UCSD-AML1 (cell line): ENCODE data around the gene CHRNA3.
A peak's percentile ranks its signal among the peaks of the same experiment; 100 is the strongest.

Source experiments
- DNase-seq: peaks from one replicate; lab custom pipeline; 2025; ENCODE audit not compliant: unreplicated experiment; lab: John Stamatoyannopoulos, UW

The CHRNA3 gene

DNA sequence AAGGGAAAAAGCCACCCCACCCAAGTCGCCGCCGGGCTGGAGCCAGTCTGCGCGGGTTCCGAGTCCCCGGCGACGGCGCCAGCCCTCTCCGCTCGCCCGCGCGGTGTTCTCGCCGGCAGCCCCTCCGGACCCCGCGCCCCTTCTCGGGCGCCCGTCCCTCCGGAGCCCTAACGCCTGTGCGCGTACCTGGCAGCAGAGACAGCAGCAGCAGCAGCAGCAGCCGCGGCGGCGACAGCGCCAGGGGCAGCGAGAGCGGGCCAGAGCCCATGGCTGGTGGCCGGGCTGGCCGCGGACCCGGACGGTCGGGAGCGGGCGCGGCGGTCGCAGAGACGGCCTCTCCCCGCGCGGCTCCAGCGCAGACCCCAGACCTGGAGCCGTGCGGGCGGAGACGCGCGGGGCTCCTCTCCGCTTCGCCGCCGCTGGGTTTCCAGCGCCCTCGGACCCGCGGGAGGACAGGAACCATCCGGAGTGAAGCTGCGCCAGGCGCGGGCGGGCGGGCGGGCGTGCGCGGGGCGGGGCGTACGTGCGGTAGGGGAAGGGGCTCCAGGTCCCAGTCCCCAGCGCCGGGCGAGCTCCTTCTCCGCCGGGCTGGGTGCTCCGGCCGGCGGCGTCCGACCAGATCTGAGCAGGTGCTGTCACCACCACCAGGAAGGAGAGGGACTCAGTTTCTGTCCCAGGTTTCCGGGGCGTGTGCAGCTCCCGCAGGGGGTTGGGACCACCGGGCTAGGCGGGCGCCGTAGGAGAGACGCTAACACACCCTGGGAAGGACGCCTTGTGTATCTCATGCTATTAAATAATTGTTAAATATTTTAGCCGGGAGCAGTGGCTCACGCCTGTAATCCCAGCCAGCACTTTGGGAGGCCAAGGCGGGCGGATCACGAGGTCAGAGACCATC is at the start of gene CHRNA3:
TSS of gene CHRNA3 (minus strand) at position 470 of the 895 bp plus-strand sequence. CDS start at position 268, 202 bp downstream.
- DNase-seq, result no peak

DNA sequence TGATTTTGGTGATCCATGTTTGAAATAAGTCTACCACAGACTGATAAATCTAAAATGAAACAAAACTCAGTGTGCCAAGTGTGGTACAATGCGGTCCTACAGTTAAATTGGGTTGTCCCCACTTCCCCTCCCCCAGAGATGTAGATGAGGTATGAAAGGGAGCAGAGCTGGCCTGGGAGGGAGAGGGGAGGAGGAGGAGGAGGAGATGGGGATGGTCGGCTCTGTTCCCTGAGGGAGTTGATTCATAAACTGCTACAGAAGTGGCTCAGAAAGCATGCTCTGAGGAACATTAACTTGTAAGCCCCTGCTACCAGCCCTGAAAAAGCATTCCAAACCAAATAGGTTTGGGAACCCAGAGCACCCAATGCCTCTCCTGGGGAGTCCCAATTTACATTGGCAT is 48.2 kb upstream of the CHRNA3 start:
- DNase-seq, result no peak

DNA sequence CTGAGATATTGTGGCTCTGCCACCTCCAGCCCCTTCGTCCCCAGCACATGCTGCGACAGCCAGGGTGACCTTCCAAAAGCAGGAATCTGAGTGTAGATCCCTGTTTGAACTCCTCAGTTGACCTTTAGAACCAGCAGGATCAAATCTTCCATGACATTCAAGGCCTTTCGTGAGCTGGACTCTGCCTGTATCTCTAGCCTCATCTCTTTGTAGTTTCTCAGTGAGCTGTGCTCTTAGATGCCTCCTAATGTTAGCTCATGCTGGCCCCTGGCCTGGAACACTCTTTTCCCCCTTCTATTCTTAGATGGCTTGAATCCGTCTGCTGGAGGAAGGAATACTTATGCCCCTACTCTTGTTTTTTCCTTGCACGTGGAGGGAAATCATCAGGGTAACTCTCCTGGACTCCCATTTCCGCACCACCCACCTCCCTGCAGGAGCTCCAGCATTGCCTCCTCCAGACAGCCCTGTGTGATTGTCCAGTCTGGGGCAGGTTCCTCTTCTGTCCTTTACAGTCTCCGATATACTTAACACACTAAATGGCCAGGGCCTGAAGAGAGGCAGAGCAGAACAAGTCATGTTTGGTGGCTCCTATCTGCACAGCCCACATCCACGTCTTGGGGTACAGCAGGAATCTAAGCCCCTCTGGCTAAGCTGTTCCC is 46.9 kb upstream of the CHRNA3 start:
- DNase-seq, result no peak

DNA sequence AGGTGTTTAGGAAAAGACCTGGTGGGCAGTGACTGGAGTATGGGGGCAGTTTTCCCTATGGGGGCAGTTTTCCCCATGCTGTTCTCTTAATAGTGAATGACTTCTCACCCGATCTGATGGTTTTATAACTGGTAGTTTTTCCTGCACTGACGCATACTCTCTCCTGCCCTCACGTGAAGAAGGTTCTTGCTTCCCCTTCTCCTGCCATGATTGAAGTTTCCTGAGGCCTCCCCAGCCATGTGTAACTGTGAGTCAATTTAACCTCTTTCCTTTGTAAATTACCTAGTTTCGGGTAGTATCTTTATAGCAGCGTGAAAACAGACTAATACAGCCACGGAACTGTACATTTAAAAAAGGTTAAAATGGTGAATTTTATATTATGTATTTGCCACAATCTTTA is 45.2 kb upstream of the CHRNA3 start:
- no peak for DNase-seq

DNA sequence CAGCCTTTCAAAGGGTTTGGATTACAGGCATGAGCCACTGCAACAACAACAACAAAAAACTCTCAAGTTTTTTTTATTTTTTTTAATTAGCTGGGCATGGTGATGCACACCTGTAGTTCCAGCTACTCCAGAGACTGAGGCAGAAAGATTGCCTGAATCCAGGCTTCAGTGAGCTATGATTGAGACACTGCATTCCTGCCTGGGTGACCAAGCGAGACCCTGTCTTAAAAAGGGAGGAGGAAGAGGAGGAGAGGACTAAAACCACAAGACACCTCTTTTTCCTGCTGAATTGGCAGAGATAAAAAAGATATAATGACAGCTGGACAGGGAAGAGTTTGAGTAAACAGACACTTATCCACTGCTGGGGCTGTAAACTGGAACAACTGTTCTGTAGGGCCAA is 42.9 kb upstream of the CHRNA3 start:
- DNase-seq, result no peak

DNA sequence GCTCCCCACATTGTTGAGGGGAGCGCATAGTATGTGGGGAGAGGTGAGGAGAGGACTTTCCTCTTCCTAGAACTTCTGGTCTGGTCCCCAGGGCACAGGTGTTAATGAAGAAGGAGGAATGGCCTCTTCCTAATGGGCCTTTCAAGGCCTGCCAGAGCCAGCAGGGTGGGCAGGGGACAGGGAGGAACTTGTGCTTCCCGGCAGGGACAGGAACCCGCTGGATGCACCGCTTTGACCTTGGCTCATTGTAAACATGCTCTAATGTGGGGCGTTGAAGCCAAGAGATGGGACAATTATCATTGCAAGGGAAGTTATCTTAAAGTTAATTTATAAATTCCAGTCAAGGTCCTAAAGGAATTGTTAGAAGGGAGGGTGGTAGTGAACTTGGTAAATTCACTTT is 41.2 kb upstream of the CHRNA3 start:
- DNase-seq, result no peak

DNA sequence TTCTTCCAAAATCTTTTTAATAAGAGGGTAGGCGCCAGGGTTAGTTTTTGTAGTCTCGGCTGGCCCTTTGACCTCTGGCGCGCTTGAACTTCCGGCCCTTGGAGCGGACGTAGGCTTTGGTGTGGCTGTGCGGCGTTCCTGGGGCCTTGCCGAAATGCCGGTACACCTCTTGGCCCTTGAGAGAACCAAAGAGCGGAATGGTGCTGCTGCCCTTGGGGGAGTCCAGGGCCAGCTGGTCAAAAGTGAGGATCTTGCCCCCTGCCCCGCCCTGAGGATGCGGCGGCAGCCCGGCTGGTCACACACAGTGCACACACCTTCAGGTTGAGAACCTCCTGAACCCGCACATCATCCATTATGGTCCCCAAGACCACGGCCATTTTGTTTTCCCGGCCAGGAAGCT is 40.2 kb upstream of the CHRNA3 start:
- DNase-seq, result no peak

DNA sequence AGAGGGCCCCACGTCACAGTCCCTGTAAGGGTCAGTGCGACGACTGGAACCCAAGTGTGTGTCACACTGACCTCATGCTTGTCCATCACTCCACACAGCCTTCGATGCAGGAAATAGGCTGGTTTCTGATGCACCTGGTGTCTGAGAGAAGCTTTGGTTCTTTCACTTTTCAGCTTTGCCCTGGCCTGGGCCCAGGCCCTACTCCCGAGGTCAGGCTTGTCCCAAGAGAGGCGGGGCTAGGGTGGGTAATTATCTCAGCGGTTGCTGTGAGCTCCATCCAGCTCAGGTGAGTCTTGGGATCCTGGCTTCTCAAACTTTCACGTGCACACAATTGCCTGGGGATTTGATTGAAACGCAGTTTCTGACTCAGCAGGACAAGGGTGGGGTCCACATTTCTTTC is 39.8 kb upstream of the CHRNA3 start:
- DNase-seq, result no peak

DNA sequence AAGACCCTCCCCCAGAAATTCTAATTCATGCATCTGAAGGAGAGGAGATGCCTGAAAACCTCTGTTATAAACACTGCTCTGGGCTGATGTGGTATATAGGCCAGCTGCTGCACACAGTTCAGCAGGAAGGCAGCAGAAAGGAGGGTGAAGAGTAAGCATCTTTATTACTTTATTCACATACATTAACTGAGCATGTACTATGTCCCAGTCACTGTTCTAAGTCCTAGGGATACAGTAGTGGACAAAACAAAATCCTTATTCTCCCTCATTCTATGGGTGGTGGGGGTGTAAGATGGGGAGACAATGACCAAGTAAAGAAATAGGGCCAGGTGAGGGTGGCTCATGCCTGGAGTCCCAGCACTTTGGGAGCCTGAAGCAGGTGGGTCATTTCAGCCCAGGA is 38.0 kb upstream of the CHRNA3 start:
- DNase-seq, result no peak

DNA sequence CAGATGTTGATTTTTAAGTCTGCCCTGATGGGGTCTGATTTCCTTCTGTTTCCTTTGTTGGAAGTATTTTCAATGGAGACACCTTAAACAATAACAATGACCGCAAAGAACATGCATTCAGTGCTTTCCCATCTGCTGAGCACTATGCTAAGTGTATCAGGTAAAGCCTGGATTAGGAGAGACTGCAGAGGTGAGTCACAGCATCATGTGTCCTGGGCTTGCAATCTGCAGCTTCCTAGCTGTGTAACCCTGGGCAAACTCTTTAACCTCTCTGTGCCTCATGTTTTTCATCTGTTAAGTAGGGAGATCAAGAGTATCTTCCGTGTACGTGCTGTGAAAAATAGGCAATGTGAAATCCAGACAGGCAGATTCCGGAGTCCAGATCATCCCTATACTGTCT is 33.5 kb upstream of the CHRNA3 start:
- DNase-seq, result no peak

DNA sequence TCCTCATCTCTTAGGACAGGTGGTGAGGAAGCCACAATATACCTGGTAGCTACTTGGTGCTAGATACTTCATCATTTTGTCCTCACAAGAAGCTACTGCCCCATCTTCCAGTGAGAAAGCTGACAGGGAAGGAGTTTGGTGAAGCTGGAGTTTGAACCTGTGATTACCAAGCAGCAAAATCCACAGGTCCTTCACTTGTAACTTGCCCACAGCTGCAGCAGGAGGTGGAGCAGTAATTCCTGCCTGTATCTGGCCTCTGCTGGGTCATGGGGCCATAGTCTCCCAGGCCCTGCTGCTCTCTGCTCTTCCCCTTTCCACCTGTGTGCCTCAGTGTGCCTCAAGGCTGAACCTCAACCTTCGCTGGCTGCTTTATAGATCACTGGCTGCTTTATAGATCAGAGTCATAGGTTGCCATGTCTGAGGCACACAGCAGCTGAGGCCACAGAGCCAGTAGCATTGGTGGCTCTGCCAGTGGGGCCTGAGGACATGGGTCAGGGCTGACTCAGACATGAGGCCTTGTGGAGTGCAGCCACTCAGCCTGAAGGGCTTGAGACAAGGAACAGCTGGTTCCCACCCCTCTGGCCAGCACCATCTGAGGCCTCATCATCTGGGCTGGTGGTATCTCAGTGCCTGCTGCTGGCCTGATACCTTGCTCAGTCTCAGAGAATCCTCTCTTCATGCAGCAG is 31.3 kb upstream of the CHRNA3 start:
- DNase-seq, result no peak

DNA sequence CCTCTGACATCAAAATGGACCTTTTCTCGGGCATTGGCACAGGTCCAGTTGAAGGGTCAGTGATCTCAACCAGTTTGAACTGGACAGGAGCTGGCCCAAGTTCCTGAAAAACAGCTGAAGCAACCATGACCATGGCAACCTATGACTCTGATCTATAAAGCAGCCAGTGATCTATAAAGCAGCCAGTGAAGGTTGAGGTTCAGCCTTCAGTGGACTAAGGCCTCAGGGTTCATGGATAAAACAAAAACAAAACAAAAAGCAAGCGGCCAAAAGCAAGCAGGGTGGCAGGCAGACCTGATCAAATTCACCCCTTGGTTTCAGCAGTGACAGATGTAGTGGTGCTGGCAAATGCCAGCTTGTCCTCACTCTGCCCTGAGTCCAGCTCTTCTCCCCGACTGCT is 30.2 kb upstream of the CHRNA3 start:
- DNase-seq, result no peak

DNA sequence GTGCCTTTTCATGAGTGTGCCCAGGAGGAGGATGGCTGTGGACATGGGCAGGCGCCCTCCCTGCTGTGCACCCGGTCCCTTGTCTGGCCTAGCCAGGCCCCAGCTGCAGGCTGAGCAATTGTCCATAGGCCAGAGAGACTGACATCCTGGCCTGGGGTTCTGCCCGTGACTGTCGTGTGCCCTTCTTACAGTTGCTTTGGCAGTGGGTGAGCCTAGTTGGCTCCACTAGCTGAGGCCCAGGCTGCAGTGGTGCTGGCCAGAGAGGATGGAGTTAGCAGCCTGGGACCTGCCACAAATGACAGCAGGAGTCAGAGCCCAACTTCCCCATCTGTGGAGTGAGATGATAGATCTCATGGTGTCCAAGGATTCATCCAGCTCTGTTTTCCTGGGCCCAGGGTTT is 29.2 kb upstream of the CHRNA3 start:
- no peak for DNase-seq

DNA sequence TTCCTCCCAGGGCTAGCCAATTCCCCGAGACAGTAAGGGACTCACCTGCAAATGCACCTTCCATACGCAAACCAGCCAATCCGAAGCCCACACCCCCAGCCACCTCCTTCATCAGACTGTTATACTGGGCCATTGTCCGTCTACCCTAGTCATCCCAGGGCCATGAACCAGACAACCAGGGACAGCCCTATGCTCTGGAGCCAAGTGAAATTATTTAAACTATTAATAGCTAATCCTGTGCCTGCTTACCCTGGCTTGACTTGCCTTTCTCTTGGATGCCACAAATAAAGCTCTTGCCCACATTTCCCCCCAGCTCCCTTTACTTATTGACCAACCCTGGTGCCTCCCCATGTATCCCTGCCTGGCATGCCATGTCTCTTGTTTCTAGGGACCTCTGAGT is 24.2 kb upstream of the CHRNA3 start:
- DNase-seq, result no peak

DNA sequence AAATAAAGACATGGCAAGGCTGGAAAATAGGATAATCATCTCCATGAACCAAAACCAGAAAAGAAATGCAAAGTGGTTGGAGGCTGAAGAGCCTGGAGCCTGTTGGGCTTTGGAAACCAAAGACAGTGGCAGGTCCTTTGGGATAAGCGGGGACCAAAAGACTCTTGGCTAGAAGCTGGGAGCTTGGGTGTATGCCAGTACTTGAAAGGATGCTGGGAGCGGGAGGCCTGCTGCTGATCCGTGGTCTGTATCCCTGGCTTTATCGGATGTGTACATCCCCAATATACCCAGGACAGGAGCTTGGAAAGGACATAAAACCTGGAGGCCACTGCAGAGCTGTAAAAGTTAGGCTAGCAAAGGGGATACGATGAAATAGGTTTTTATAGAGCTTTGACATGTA is 21.5 kb upstream of the CHRNA3 start:
- no peak for DNase-seq

DNA sequence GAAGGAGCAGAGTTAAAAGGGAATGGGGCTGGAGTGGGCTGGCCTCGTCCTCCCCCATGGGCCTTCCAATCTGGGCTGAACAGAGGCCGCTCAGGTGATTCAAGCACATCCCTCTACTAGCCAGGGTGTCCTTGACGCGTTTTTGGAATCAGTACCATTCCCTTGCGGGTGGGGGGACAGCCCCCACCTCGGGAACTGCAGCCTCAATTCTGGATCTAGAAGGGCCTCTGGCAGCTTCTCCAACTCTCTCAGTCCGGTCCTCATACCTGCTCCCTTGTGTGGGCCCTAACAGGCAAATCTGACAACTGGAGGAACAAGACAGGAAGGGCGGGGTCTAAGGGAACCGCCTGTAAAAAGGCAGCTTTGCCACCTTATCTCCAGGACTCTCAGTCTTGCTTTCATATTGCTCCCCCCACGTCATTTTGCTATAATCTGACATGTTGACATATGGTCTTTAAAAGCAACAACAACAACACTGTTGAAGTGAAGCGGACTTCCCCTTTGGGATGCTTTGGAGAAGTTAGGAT is 21.0 kb upstream of the CHRNA3 start:
- no peak for DNase-seq

DNA sequence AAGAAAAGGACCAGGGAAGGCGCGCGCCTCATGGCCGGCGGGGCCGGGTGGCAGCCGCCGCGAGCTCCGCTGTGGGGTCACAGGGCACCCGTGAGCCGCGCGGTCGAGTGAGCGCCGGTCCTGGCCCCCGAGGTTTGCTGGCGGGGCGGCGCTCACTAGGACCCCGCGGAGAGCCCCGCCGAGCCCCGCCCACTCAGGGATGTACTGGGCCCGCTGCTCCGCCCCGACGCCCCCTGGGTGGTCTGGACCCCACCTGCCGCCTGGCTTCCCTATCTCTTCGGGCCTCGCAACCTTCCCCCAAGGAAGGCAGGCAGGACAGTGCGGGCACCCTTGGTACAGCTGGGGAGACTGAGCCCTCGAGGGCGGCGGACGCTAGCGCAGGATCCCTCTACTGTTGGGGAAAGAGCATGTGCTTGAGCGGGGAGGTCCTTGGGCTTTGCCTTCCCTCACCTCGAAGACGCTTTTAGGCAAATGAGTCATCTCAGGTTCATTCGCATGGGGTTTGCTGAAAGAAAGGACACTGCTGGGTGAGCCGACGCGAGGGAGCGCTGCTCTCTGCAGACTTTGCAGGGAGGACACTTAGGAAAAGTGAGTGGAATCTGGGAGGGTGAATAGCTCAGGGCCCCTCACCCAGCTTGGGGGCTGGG is 20.4 kb upstream of the CHRNA3 start, which contains the start of gene CHRNB4:
TSS of gene CHRNB4 (minus strand) at position 109 of the 647 bp plus-strand sequence. CDS start at position 32, 77 bp downstream.
- DNase-seq, result no peak

DNA sequence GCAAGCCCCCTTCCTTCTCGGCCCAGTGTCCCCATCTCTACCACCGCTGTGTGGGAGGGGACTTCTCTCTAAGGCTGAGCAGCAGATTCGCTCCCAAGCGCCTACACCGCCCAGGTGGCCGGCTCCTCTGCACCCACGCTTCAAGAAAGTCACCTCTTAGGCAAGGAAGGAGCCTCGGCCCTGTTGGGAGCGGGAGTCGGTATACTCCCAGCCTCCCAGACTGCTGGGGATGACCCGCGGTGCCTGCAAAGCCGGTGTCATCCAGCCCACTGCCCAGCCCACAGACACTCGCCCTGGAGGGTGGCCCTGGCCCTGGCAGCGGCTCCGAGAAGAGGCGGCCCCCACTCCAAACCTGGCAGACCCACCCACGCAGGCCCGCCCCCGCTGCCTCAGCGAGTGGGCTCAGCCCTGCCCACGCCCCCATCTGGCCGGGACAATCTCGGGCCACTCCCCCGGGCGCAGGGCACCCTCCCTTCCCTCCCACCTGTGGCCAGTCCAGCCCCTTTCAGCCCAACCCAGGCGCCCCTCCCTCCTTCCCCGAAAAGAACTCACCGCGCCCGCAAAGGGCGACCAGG is 19.8 kb upstream of the CHRNA3 start:
- DNase-seq, result no peak

DNA sequence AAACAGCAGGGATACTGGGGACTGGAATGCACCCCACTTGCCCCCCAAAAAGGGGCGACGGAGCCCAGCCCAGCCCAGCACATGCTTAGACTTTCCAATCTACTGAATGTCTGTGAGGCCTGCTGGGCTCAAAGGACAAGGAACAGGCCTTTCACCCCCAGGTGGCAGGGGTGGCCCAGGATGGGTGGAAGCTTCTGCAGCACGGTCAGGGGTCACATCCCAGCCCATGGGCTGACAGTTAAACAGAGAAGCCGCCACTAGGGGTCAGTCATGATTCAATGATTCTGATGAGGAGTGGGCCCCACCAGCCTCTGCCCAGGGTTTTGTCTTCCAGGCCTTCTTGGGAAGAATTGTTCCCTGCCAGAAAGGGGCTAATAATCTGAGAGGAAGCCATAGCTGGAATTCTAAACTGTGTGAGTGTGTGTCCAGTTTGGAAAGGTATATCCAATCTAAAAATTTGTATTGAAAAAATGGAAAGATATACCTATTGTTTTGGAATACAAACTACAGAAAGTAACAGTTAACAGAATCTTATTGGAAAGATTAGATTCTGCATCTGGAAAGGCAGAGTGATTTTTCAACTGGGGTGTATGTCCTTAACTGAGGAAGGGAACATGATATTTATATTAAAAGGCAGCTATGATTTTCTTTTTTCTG is 18.0 kb upstream of the CHRNA3 start:
- DNase-seq, result peak; percentile 52

DNA sequence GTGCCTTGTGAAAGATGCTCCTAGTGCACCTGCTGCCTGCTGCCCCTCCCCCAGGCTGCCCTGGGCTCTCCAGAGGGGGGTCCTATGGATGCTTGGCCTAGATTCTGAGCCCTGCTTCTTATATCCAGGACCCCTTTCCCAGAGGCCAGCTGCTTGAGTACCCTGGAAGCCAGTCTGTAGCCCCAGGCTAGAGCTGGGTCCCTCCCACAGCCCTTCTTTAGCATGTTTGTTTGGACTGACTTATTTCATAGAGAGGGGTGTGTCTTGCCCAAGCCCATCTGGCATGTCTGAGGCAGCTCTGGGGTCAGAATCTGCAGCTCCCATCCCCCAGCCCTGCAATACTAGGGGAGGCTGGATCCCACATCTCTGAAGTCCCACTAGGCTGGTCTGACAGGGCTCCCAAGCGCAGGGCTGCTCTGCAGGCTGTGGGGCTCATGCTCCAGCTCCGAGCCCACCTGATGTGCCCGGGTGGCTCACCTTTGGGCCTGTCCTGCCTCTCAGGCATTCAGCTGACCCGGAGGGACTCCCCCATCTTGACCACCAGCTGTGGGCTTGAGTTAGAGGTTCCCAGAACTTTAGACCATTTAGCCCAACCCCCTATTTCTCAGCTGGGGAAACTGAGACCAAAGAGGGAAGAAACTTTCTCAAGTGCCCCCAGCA is 17.1 kb upstream of the CHRNA3 start:
- DNase-seq, result no peak
